G401 (cell line): ENCODE results near the gene CRCP. TPM values are rescaled to one million over a fixed set of nuclear protein-coding genes. Genes with fewer than 3 reads are reported as not detected.
A peak's percentile ranks its signal among the peaks of the same experiment; 100 is the strongest.

Experiments used
- DNase-seq: peaks from one replicate; pipeline ENCODE4 v3.0.0-alpha.2; 2015; ENCODE audit warnings: low spot score
- in situ Hi-C: cut with HindIII; loops from 2 replicates; pipeline ENCODE4 v1.10.0; 2016; ENCODE audit warnings: low sequenced_read_pairs, mixed read lengths
- total RNA-seq: library from RNA; depleted of rRNA; stranded (reverse); fragments of >200 nt; shearing (Covaris generic); gene quantifications from 2 replicates; pipeline ENCODE4 v1.2.3, GENCODE V29; 2014; rRNA removed

The CRCP gene
- total RNA-seq, 1 experiment from 2014 or later = 58.0 TPM

GRCh38 chr7:66181845-66182244, 67.2 kb downstream of the CRCP start:
- in situ Hi-C loops = no loop called here
- DNase-seq = no peak

GRCh38 chr7:66182920-66183319, 68.3 kb downstream of the CRCP start:
- in situ Hi-C loops = no loop called here
- no peak for DNase-seq

- in situ Hi-C loops = no loop called here
- no peak for DNase-seq
These were observed 69.1 kb downstream of the CRCP start for GRCh38 chr7:66183700-66184099.

GRCh38 chr7:66185680-66186187, 71.1 kb downstream of the CRCP start:
- no peak for DNase-seq

GRCh38 chr7:66186991-66187390, 72.3 kb downstream of the CRCP start:
- in situ Hi-C loops = no loop called here
- no peak for DNase-seq

More at GRCh38 chr7:66185680-66186187, 71.1 kb downstream of the CRCP start:
- in situ Hi-C loops = no loop called here

- in situ Hi-C loops = no loop called here
These were observed 73.3 kb downstream of the CRCP start for GRCh38 chr7:66187905-66188304.

GRCh38 chr7:66188645-66189044, 74.0 kb downstream of the CRCP start:
- in situ Hi-C loops = no loop called here

More at GRCh38 chr7:66187905-66188304, 73.3 kb downstream of the CRCP start:
- no peak for DNase-seq

GRCh38 chr7:66189695-66190503, 75.3 kb downstream of the CRCP start:
- in situ Hi-C loops = no loop called here
- DNase-seq = no peak

More at GRCh38 chr7:66188645-66189044, 74.0 kb downstream of the CRCP start:
- no peak for DNase-seq

- no peak for DNase-seq
- in situ Hi-C loops = no loop called here
These were observed 75.8 kb downstream of the CRCP start for GRCh38 chr7:66190504-66190857.

GRCh38 chr7:66193146-66193725, 78.6 kb downstream of the CRCP start:
- in situ Hi-C loops = no loop called here
- no peak for DNase-seq

- peak; percentile 83 for DNase-seq
- in situ Hi-C loops = no loop called here
These were observed 83.8 kb downstream of the CRCP start for GRCh38 chr7:66198469-66198868.

- no peak for DNase-seq
- in situ Hi-C loops = no loop called here
These were observed 84.3 kb downstream of the CRCP start for GRCh38 chr7:66198956-66199355.

GRCh38 chr7:66202441-66202840, 87.8 kb downstream of the CRCP start:
- in situ Hi-C loops = no loop called here

More at GRCh38 chr7:66202441-66202840, 87.8 kb downstream of the CRCP start:
- no peak for DNase-seq

Other genes starting within 250 kb of the CRCP start
- 7.9 and 11.5 TPM in 2 replicates for gene VKORC1L1, start 241.8 kb upstream of the CRCP start, total RNA-seq
- gene GUSB, start 132.6 kb upstream of the CRCP start, total RNA-seq = 62.1 and 63.7 TPM in 2 replicates
- 58.7 and 64.5 TPM in 2 replicates for gene ASL, start 39.0 kb upstream of the CRCP start, total RNA-seq
- gene TPST1, start 90.5 kb downstream of the CRCP start, total RNA-seq = 24.4 and 46.7 TPM in 2 replicates